GM19324 (cell line): ENCODE results near the gene THRB.

ENCODE experiments used
- ATAC-seq: cut with Tn5 transposase; IDR thresholded peaks from one replicate; pipeline ENCODE4 v1.9.1; 2021; ENCODE audit warnings: mild to moderate bottlenecking, moderate library complexity; ENCODE audit not compliant: unreplicated experiment, low FRiP score

THRB gene

DNA sequence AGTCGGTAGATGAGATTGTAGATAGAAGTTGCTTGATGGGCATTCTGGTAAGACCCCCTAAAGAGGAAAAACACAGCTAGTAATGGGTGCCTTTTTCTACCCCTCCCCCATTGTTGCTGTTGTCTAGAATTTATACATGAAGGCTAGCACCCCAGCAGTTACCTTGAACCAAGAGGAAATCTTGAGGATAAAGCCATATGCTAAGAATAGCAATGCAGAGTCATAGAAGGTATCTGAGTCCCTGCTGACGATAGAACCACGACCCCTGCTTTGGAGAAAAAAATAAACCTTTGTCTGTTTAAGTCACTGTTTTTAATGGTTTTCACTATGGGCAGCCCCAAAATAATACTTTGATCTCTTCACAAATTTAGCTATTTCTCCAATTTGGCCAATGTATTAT is 162.6 kb downstream of the THRB start:
- ATAC-seq: no peak

GRCh38 chr3:24323272-24323671 is 171.4 kb downstream of the THRB start:
- ATAC-seq: no peak

GRCh38 chr3:24320601-24321000 is 174.0 kb downstream of the THRB start:
- ATAC-seq: no peak

GRCh38 chr3:24318677-24319287 is 175.9 kb downstream of the THRB start:
- ATAC-seq: no peak

GRCh38 chr3:24316887-24317383 is 177.7 kb downstream of the THRB start:
- ATAC-seq: no peak

DNA sequence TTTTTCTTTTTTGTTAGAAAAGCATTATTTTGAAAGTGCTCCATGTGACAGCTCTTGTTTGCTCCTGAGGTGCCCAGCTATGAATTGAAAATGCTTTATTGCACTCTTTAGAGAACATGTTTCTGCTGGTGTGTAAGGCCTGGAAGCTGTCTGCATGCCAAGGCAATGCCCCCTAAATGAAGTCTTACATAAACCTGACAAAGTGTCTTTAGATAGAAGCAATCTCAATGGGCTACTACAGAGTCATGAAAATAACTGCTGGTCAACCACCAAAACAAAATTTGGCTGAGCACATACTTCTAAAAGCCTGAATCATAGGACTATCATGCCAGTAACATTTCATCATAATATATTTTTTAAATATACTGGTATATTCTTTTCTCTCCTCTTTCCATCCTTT is 178.7 kb downstream of the THRB start:
- ATAC-seq: no peak

- no peak for ATAC-seq
These were observed 179.3 kb downstream of the THRB start for GRCh38 chr3:24315356-24315755.

GRCh38 chr3:24311881-24312280 is 182.8 kb downstream of the THRB start:
- no peak for ATAC-seq

DNA sequence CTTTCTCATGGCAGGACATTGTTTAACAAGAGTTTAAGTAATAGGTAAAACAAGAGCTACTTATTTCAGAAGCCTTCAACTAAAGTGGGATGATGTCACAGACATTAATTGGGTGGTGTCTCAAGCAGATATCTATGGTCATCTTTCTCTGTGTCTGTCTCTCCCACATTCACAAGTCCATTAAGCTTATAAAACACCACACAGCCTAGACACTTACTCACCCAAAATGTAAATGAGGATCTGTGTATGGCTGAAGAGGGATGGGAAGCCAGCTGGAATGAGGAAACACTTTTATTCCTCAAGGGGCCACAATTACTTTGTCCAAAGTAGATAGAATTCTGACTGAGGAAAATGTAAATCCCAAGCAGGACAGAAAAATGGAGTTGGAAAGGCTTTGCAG is 183.8 kb downstream of the THRB start:
- no peak for ATAC-seq

- ATAC-seq: no peak
These were observed 188.1 kb downstream of the THRB start for GRCh38 chr3:24306518-24306917.

DNA sequence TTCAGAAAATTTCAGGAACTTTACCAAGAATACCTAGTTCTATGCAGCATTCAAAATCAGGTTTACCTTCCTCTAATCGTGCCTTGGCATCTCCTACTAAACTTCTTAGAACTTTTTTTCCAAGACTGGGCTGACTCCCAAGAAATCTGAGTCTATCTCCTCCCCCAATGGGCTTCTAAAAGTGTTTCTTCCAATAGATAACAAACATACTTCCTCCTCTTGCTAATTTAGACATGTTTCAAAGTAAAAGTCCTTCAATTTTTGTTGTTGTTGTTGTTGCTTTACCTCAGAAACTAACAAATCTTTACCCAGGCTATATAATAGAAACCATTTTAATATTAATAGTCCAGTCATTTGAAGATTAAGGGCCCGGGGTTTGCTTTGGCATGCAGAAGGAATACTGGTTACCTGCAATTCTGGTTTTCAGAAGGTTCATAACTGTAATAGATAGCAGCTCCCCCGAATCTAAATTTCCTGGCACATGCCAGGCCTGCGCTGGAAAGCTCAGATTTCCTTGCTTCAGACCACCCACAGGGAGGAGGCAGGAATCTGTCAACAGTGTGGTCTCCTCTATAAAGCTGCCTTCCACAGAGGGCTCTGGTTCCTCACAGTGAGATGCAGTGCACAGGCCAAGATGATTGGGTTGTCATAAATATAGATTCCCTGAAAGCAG is 188.7 kb downstream of the THRB start:
- no peak for ATAC-seq

GRCh38 chr3:24303057-24303754 is 191.4 kb downstream of the THRB start:
- no peak for ATAC-seq

GRCh38 chr3:24302396-24302795 is 192.3 kb downstream of the THRB start:
- ATAC-seq: no peak

DNA sequence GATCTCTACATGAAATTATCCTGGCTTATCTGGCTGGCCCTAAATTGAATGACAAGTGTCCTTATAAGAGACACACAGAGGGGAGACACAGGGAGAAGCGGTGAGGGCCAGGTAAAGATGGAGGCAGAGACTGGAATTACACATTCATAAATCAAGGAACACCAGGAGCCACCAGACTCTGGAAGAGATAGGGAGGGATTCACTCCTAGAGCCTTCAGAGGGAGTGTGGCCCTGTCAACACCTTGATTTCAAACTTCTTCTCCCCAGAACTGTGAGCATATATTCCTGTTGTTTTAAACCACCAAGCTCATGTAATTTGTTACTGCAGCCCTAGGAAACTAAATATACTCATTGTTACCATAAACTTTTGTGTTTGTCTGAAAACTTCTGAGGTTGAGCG is 193.7 kb downstream of the THRB start:
- ATAC-seq: no peak

- ATAC-seq: no peak
These were observed 194.6 kb downstream of the THRB start for GRCh38 chr3:24299806-24300626.

DNA sequence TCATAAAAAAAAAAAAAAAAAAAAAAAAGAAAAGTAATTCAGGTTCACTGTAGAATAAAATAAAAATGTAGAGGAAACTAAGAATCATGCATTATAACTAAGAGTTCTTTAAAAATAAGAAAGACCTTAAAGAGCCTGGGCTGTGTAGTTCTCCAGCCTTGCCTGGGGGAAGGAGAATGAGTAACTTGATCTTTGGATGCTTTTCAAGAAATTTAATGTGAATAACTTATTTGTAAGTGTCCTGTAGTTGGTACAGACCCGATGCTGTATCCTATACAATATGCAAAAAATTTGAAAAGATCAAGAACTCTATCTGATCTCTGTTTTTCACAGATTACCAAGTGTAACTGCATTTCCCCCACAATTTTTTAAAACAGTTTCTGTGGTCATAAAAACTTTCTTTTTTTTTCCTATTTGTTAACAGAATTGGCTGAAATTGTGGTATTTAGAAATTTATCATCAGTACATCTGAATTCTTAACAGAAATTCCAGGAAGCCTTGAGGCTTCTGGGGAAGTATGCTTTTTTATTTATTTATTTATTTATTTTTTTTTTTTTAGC is 195.3 kb downstream of the THRB start:
- no peak for ATAC-seq

GRCh38 chr3:24296441-24297205 is 198.0 kb downstream of the THRB start:
- ATAC-seq: no peak

DNA sequence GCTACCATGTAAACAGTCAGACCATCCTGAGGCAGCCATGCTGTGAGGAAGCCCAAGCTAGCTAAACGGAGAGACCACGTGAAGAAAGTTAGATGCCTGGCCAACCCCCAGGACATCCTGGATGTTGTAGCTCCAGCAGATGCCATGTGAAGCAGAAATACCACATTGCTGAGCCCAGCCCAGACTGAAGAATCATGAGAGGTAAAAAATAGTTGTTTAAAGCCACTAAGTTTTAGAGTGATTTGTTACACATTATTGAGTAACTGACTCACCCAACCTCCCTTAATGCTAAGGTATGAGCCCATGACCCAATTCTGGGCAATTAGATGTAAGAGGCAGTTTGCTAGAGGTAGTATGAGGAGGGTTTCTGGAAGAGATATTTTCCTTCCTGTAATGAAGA is 200.5 kb downstream of the THRB start:
- ATAC-seq: no peak

DNA sequence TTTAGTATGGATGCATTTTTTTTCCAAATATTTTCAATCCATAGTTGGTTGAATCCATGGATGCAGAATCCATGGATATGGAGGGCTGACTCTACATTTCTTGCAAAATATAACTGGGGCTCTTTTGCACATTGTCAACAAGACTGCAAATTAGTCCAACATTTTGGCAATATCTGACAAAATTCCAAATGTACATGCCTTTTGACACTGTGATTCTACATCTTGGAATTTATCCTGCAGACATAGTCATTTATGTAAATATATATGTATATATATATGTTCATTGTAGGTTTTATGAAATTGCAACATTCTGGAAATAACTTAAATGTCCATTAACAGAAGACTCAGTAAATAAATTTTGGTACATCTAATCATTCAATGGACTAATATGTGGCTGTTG is 203.0 kb downstream of the THRB start:
- ATAC-seq: no peak

DNA sequence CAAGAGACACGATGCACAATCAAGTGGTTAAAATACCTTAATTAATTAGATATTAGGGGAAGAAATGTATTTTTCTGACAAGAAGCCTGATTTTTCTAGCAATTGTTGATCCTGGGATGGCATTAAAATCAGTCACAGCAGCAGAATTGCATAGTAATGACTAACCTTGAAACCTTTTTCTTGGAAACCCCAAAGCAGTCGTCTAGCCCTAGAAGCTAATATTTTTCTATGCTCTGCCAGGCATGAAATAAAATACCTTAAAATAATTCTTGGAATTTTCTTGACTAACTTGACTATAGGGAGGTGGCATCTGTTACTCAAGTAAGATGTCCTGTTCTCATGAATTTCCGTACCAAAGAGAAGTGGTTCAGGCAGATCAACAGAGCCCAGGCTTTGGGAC is 204.1 kb downstream of the THRB start:
- ATAC-seq: no peak
